Adipocyte (in vitro differentiated cells): Measurements from ENCODE around the gene MRPS14.

Source experiments
- DNase-seq: peaks from one replicate; pipeline ENCODE4 v3.0.0-alpha.2; 2015; ENCODE audit warnings: low read depth
- H3K27me3 ChIP-seq: replicated peaks from 2 replicates; pipeline ENCODE4 v1.7.0; 2013; ENCODE audit warnings: mild to moderate bottlenecking, low read length, moderate library complexity; ENCODE audit not compliant: control insufficient read depth, insufficient read depth
- H3K36me3 ChIP-seq: 2 replicates; pipeline ENCODE4 v1.7.0; 2013; ENCODE audit warnings: low read length, mild to moderate bottlenecking, moderate library complexity; ENCODE audit not compliant: control insufficient read depth, insufficient read depth, severe bottlenecking
- H3K4me1 ChIP-seq: 2 replicates; pipeline ENCODE4 v1.7.0; 2013; ENCODE audit warnings: mild to moderate bottlenecking, low read length, moderate library complexity; ENCODE audit not compliant: control insufficient read depth, insufficient read depth
- H3K4me3 ChIP-seq: 2 replicates; pipeline ENCODE4 v1.7.0; 2013; ENCODE audit warnings: mild to moderate bottlenecking, low read length, moderate library complexity
- H3K9ac ChIP-seq: 2 replicates; pipeline ENCODE4 v1.7.0; 2013; ENCODE audit warnings: mild to moderate bottlenecking, low read length, moderate library complexity
- H3K9me3 ChIP-seq: 2 replicates; pipeline ENCODE4 v1.7.0; 2013; ENCODE audit warnings: mild to moderate bottlenecking, low read length, moderate library complexity; ENCODE audit not compliant: control insufficient read depth

The MRPS14 gene

GRCh38 chr1:175023043-175023921 lies at the start of gene MRPS14:
Gene MRPS14, minus strand, starts transcription at chr1:175023425. Its CDS starts 17 bp downstream, at chr1:175023408.
- peaks cover 19% of the 10 kb centered on the region for H3K4me1 ChIP-seq
- peak within 1 kb of the TSS; percentile 100 for H3K4me3 ChIP-seq
- H3K9me3 ChIP-seq, result no peaks in the 10 kb centered on the region
- H3K9ac ChIP-seq, result peak within 1 kb of the TSS; percentile 99
- H3K36me3 ChIP-seq, result peaks cover 2% of the 10 kb centered on the region
- H3K27me3 ChIP-seq, result no peaks in the 10 kb centered on the region
- DNase-seq, result peak; percentile 99

- H3K4me3 ChIP-seq, result no peak overlapping the region
- DNase-seq, result peak; percentile 86
Observed at GRCh38 chr1:175072099-175072951, 49.1 kb upstream of the MRPS14 start.

GRCh38 chr1:175071276-175071943 lies 48.2 kb upstream of the MRPS14 start:
- no peaks in the 10 kb centered on the region for H3K36me3 ChIP-seq
- no peak overlapping the region for H3K4me3 ChIP-seq
- peaks cover 43% of the 10 kb centered on the region for H3K27me3 ChIP-seq
- H3K9ac ChIP-seq, result no peak overlapping the region
- peaks cover 12% of the 10 kb centered on the region for H3K4me1 ChIP-seq
- H3K9me3 ChIP-seq, result no peaks in the 10 kb centered on the region
- no peak for DNase-seq

More at GRCh38 chr1:175072099-175072951, 49.1 kb upstream of the MRPS14 start:
- Histone ChIP-seq H3K9ac (no peak overlapping the region), H3K36me3 (no peaks in the 10 kb centered on the region), H3K9me3 (no peaks in the 10 kb centered on the region), H3K4me1 (peaks cover 12% of the 10 kb centered on the region), H3K27me3 (peaks cover 43% of the 10 kb centered on the region)

GRCh38 chr1:175070818-175071217 lies 47.6 kb upstream of the MRPS14 start:
- Histone ChIP-seq H3K4me3 (no peak overlapping the region), H3K4me1 (peaks cover 16% of the 10 kb centered on the region)
- DNase-seq, result no peak

GRCh38 chr1:175067362-175068106 lies 44.3 kb upstream of the MRPS14 start, which contains the start of gene TNN:
Gene TNN, plus strand, starts transcription at chr1:175067833. Its CDS starts 9,586 bp downstream, at chr1:175077419.
- no peak for DNase-seq
- Histone ChIP-seq H3K4me3 (no peak within 1 kb of the TSS), H3K36me3 (no peaks in the 10 kb centered on the region), H3K27me3 (peaks cover 36% of the 10 kb centered on the region), H3K4me1 (peaks cover 14% of the 10 kb centered on the region), H3K9ac (no peak within 1 kb of the TSS), H3K9me3 (no peaks in the 10 kb centered on the region)

More at GRCh38 chr1:175070818-175071217, 47.6 kb upstream of the MRPS14 start:
- H3K36me3 ChIP-seq, result no peaks in the 10 kb centered on the region
- H3K9ac ChIP-seq, result no peak overlapping the region
- H3K27me3 ChIP-seq, result peaks cover 41% of the 10 kb centered on the region
- H3K9me3 ChIP-seq, result no peaks in the 10 kb centered on the region

GRCh38 chr1:175062858-175063257 lies 39.6 kb upstream of the MRPS14 start:
- H3K4me1 ChIP-seq, result peaks cover 4% of the 10 kb centered on the region

GRCh38 chr1:175062339-175062738 lies 39.1 kb upstream of the MRPS14 start:
- no peak overlapping the region for H3K4me3 ChIP-seq
- H3K27me3 ChIP-seq, result peaks cover 8% of the 10 kb centered on the region
- no peak for DNase-seq
- H3K36me3 ChIP-seq, result no peaks in the 10 kb centered on the region
- no peaks in the 10 kb centered on the region for H3K9me3 ChIP-seq
- no peak overlapping the region for H3K9ac ChIP-seq
- H3K4me1 ChIP-seq, result peaks cover 4% of the 10 kb centered on the region

More at GRCh38 chr1:175062858-175063257, 39.6 kb upstream of the MRPS14 start:
- DNase-seq, result no peak
- Histone ChIP-seq H3K4me3 (no peak overlapping the region), H3K9ac (no peak overlapping the region), H3K36me3 (no peaks in the 10 kb centered on the region), H3K27me3 (peaks cover 13% of the 10 kb centered on the region), H3K9me3 (no peaks in the 10 kb centered on the region)

- Histone ChIP-seq H3K27me3 (peaks cover under 1% of the 10 kb centered on the region), H3K9me3 (no peaks in the 10 kb centered on the region)
Observed at GRCh38 chr1:175054736-175055135, 31.5 kb upstream of the MRPS14 start.

GRCh38 chr1:175050992-175051391 lies 27.8 kb upstream of the MRPS14 start:
- H3K9ac ChIP-seq, result no peak overlapping the region
- no peaks in the 10 kb centered on the region for H3K9me3 ChIP-seq
- no peaks in the 10 kb centered on the region for H3K4me1 ChIP-seq
- DNase-seq, result no peak
- H3K36me3 ChIP-seq, result no peaks in the 10 kb centered on the region
- no peak overlapping the region for H3K4me3 ChIP-seq
- H3K27me3 ChIP-seq, result peaks cover 3% of the 10 kb centered on the region

More at GRCh38 chr1:175054736-175055135, 31.5 kb upstream of the MRPS14 start:
- H3K9ac ChIP-seq, result no peak overlapping the region
- no peaks in the 10 kb centered on the region for H3K4me1 ChIP-seq
- H3K36me3 ChIP-seq, result no peaks in the 10 kb centered on the region
- DNase-seq, result no peak
- H3K4me3 ChIP-seq, result no peak overlapping the region

GRCh38 chr1:175045519-175045918 lies 22.3 kb upstream of the MRPS14 start:
- Histone ChIP-seq H3K4me3 (no peak overlapping the region), H3K4me1 (no peaks in the 10 kb centered on the region)
- no peak for DNase-seq

More at GRCh38 chr1:175045519-175045918, 22.3 kb upstream of the MRPS14 start:
- peaks cover 3% of the 10 kb centered on the region for H3K27me3 ChIP-seq
- no peaks in the 10 kb centered on the region for H3K9me3 ChIP-seq
- no peak overlapping the region for H3K9ac ChIP-seq
- no peaks in the 10 kb centered on the region for H3K36me3 ChIP-seq
